Heart left ventricle (tissue), 16 donors: Measurements from ENCODE around the gene HOPX. TPM values are rescaled to one million over a fixed set of nuclear protein-coding genes. Genes with fewer than 3 reads are reported as not detected.

Experiments
- ATAC-seq, 4 donors: fragments of 200-7000 bp; cut with Tn5 transposase; one replicate each; pipeline ENCODE4 v1.9.1; 2020 to 2022; ENCODE audit warnings: moderate library complexity in 4 of 4, mild to moderate bottlenecking in 3 of 4, moderate number of reproducible peaks in 1 of 4
- DNase-seq, 5 donors: peaks; one replicate each; pipeline ENCODE4 v3.0.0-alpha.2; 2020
- H3K27ac ChIP-seq, 12 donors: fragments of 200-600 bp; sonication (generic) in 4 of 12; one replicate each; pipeline versions ENCODE4 v1.5.0 to v1.8.0; 2016 to 2022; ENCODE audit warnings: mild to moderate bottlenecking in 2 of 12
- H3K27me3 ChIP-seq, 9 donors: fragments of 200-600 bp; sonication (generic) in 2 of 9; one replicate each; pipeline versions ENCODE4 v1.5.1 to v1.8.0; 2016 to 2022; ENCODE audit warnings: mild to moderate bottlenecking in 3 of 9
- H3K36me3 ChIP-seq, 9 donors: fragments of 200-600 bp; sonication (generic) in 2 of 9; one replicate each; pipeline versions ENCODE4 v1.5.0 to v1.8.0; 2018 to 2022; ENCODE audit warnings: mild to moderate bottlenecking in 2 of 9
- H3K4me1 ChIP-seq, 12 donors: fragments of 200-600 bp; sonication (generic) in 4 of 12; one replicate each; pipeline versions ENCODE4 v1.5.0 to v1.8.0; 2016 to 2022; ENCODE audit warnings: mild to moderate bottlenecking in 3 of 12
- H3K4me3 ChIP-seq, 12 donors: fragments of 200-600 bp; sonication (generic) in 4 of 12; one replicate each; pipeline versions ENCODE4 v1.5.0 to v1.8.0; 2017 to 2022; ENCODE audit warnings: mild to moderate bottlenecking in 9 of 12, moderate library complexity in 4 of 12
- H3K9me3 ChIP-seq, 12 donors: fragments of 200-600 bp; sonication (generic) in 4 of 12; one replicate each; pipeline versions ENCODE4 v1.5.0 to v1.8.0; 2016 to 2022; ENCODE audit warnings: mild to moderate bottlenecking in 1 of 12
- CTCF ChIP-seq, 12 donors: fragments of 200-600 bp; sonication (generic) in 4 of 12; IDR thresholded peaks; one replicate each; pipeline versions ENCODE4 v1.5.0 to v1.8.0; 2018 to 2022; ENCODE audit warnings: antibody characterized with exemption in 12 of 12, mild to moderate bottlenecking in 5 of 12
- POLR2A ChIP-seq, 2 donors: fragments of 450-650 bp; IDR thresholded peaks; one replicate each; pipeline ENCODE4 v1.6.1; 2017; ENCODE audit warnings: antibody characterized with exemption in 2 of 2, mild to moderate bottlenecking in 2 of 2, moderate library complexity in 2 of 2
- WGBS, 4 donors: extraction: QIAGEN DNeasy Blood & Tissue Kit in 2 of 4; methylation state at CpG; one replicate each; pipeline versions ENCODE4 v1.1.5 to v1.1.7; 2013 to 2018; 5-methylcytosine and 5-hydroxymethylcytosine counted together
- intact Hi-C, 10 donors: fragments of 100-400 bp; cut with DNase I; formaldehyde crosslinking; loops; one replicate each; pipeline versions ENCODE4 v1.11.1 to v1.14.2; 2022
- polyA plus RNA-seq, 2 donors: library from polyadenylated mRNA; stranded (reverse); fragments of 200-250 nt; gene quantifications; one replicate each; pipeline ENCODE4 v1.2.3, GENCODE V29; 2013
- total RNA-seq, 9 donors: library from RNA; depleted of rRNA in 2 of 9; stranded (reverse); fragments of >200 nt in 2 of 9; fragmentation: NEBNext Ultra II Directional in 3 of 9; extraction: Animal tissue kit (Norgen Biotek cat#: 25700) in 3 of 9; gene quantifications; one replicate each; pipeline versions ENCODE4 v1.1.0 to v1.2.4, GENCODE V29; 2016 to 2023
- donor health status: ischemic (EF 13 %, LVEDD 7.1; RV severe dilation, severe dysfunction).
- donor health status: healthy with polysubstance abuse.
- donor health status: DM: no; HTN: yes; CAD: no.
- donor health status: DM: no; HTN: no; CAD: no.
- donor health status: ischemic (EF 25% LVEDD 6.9; RV normal size, moderate dysfunction).
- donor health status: ischemic (EF 25% LVEDD 5.7; RV mildly dilated, moderate dysfunction).
- donor health status: healthy.
- donor health status: DM: yes; HTN: yes; CAD: no.
- donor health status: ischemic (EF 35%, LVEDD 5.7; RV mildly dilated, moderate dysfunction).
- donor health status: nonischemic (EF 11% LVEDD 7.7; RV severe dilation, severe dysfunction).
- donor health status: DM: yes; HTN: yes; CAD: no.
- donor health status: PGD.
- donor health status: ischemic (EF 29% LVEDD 5.4; RV normal size, mild dysfunction).
- donor health status: nonischemic (EF 23%, LVEDD 6.1; RV moderate dilation, normal function).

Gene HOPX
- total and polyA plus RNA-seq, 11 donors = 1.5 to 223 (median 21.1) TPM

DNA sequence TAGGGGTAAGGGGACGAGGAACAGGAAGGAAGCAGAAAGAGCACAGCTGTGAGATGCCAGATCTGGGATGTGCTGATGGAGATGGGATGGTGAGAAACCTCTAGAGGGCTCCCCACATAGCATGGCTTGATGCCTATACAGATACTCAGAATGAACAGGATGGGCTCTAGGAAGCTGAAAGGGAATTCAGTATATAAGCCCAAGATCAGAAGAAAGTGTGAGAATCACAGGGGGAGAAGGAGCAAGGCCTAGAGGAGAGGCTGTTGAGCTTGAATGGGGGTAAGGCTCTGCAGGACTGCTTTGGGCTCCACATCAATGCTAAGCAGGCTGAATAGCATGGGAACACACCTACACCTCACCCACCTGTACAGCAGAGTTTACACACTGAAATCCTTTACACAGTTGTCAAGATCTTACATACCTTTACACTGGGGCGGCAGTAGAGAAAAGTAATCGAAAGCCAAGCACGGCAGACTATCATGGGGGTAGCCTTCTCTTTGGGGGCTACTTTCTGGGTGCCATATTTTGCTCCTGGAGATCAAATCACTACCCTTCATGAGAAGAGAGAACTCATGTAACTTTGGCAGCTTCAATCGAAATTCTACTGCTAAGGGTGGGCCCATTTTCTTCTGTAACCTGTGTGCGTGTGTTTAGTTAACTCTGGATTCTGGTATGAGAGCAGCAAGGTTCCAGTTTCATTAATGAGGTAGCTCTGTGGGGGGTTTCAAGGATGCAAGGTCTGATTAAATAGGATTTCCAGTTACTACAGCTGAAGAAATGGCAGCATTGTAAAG, 30.6 kb downstream of the HOPX start:
- Histone ChIP-seq H3K4me1 (peaks cover 0 to 37% (median 11%) of the 10 kb centered on the region in 12 donors), H3K4me3 (no peak overlapping the region), H3K9me3 (peaks cover 0 to 7% (median 0%) of the 10 kb centered on the region in 12 donors), H3K27ac (no peak overlapping the region), H3K27me3 (peaks cover 0 to 13% (median 1%) of the 10 kb centered on the region in 9 donors), H3K36me3 (no peaks in the 10 kb centered on the region)
- intact Hi-C loops = loop anchor here in 2 of 10 donors (5.0 to 10.0 kb wide), 2 partner anchors 74 to 137 kb away; no protein-coding TSS in a partner anchor
- ATAC-seq (no peak), DNase-seq (no peak)
- 74 to 91% (median 83%) methylated on average over 6 of the region's 6 CpGs for WGBS, 4 donors
- TF ChIP-seq POLR2A (IDR thresholded peaks at IDR 0.05) (no peak), CTCF (IDR thresholded peaks at IDR 0.05) (no peak)

GRCh38 chr4:56649445-56650261, 31.4 kb downstream of the HOPX start:
- Histone ChIP-seq H3K27ac (no peak overlapping the region), H3K4me3 (no peak overlapping the region), H3K36me3 (no peaks in the 10 kb centered on the region), H3K9me3 (peaks cover 0 to 7% (median 0%) of the 10 kb centered on the region in 12 donors), H3K4me1 (peaks cover 0 to 28% (median 4%) of the 10 kb centered on the region in 12 donors), H3K27me3 (peaks cover 0 to 7% (median 0%) of the 10 kb centered on the region in 9 donors)
- ATAC-seq (no peak), DNase-seq (no peak)
- intact Hi-C loops = loop anchor here in 2 of 10 donors (5.0 to 10.0 kb wide), 2 partner anchors 75 to 138 kb away; no protein-coding TSS in a partner anchor
- WGBS, 4 donors = 82 to 87% (median 84%) methylated on average over 5 of the region's 5 CpGs
- TF ChIP-seq CTCF (IDR thresholded peaks at IDR 0.05) = no peak
- TF ChIP-seq POLR2A (IDR thresholded peaks at IDR 0.05) = no peak

DNA sequence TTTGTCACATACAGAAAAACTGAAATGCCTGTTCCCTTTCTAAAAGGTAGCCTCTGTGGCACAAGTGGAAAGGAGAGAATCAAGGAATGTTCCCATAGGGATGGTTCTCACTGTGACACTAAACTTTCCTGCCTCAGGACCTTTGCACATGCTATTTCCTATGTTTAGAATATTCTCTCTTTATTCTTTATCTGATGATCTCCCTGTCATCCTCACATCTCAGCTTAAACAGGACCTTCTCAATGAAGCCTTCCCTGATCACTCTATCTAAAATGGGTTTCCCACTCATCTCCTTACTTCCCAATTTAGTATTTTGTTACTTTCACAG, 32.3 kb downstream of the HOPX start:
- peaks cover 0 to 20% (median 0%) of the 10 kb centered on the region in 12 donors for H3K4me1 ChIP-seq
- peak overlapping the region in 1 of 12 donors; percentile 4 for H3K27ac ChIP-seq
- peaks cover 0 to 6% (median 0%) of the 10 kb centered on the region in 9 donors for H3K27me3 ChIP-seq
- ATAC-seq (no peak), DNase-seq (no peak)
- TF ChIP-seq POLR2A (IDR thresholded peaks at IDR 0.05) (no peak), CTCF (IDR thresholded peaks at IDR 0.05) (no peak)
- intact Hi-C loops = no loop called here
- H3K36me3 ChIP-seq = no peaks in the 10 kb centered on the region
- no peak overlapping the region for H3K4me3 ChIP-seq
- H3K9me3 ChIP-seq = peaks cover 0 to 7% (median 0%) of the 10 kb centered on the region in 12 donors
